ENCODE measurements around the gene ABCA13. TPM values are rescaled to one million over a fixed set of nuclear protein-coding genes. Genes with fewer than 3 reads are reported as not detected.

ABCA13 gene
- total and polyA plus RNA-seq, 8 donors, result under 0.01 to 1.5 (median 0.32) TPM

GRCh38 chr7:48587475-48587874 is 416.2 kb downstream of the ABCA13 start:
- TF ChIP-seq CTCF (IDR thresholded peaks at IDR 0.05), result no peak
- no peaks in the 10 kb centered on the region for H3K36me3 ChIP-seq
- no peak for FAIRE-seq
- H3K9me3 ChIP-seq, result no peaks in the 10 kb centered on the region
- no peak overlapping the region for H3K27ac ChIP-seq
- intact Hi-C loops (cut with DNase I), result no loop called here
- no peak for DNase-seq
- H3K27me3 ChIP-seq, result no peaks in the 10 kb centered on the region
- no peak for ATAC-seq
- H3K4me1 ChIP-seq, result no peaks in the 10 kb centered on the region
- H3K4me3 ChIP-seq, result no peak overlapping the region

- no peak for TF ChIP-seq CTCF (IDR thresholded peaks at IDR 0.05)
- 78 to 93% methylated on average over 2 of the region's 2 CpGs for WGBS, 2 donors
- no peak overlapping the region for H3K27ac ChIP-seq
- H3K4me1 ChIP-seq, result no peaks in the 10 kb centered on the region
- no peaks in the 10 kb centered on the region for H3K9me3 ChIP-seq
- H3K4me3 ChIP-seq, result no peak overlapping the region
- no peak for DNase-seq
- no peak for ATAC-seq
- no peaks in the 10 kb centered on the region for H3K36me3 ChIP-seq
- no peak for FAIRE-seq
- intact Hi-C loops (cut with DNase I), result no loop called here
- no peaks in the 10 kb centered on the region for H3K27me3 ChIP-seq
Observed at GRCh38 chr7:48594349-48594748, 423.1 kb downstream of the ABCA13 start.

GRCh38 chr7:48595756-48596155 is 424.5 kb downstream of the ABCA13 start:
- no peaks in the 10 kb centered on the region for H3K27me3 ChIP-seq
- no peak for FAIRE-seq
- no peaks in the 10 kb centered on the region for H3K4me1 ChIP-seq
- WGBS, 2 donors, result 46 to 61% methylated on average over 5 of the region's 5 CpGs
- no peaks in the 10 kb centered on the region for H3K36me3 ChIP-seq
- TF ChIP-seq CTCF (IDR thresholded peaks at IDR 0.05), result no peak
- H3K9me3 ChIP-seq, result no peaks in the 10 kb centered on the region
- intact Hi-C loops (cut with DNase I), result no loop called here
- H3K27ac ChIP-seq, result no peak overlapping the region
- no peak for ATAC-seq
- no peak overlapping the region for H3K4me3 ChIP-seq
- no peak for DNase-seq

GRCh38 chr7:48610705-48611104 is 439.4 kb downstream of the ABCA13 start:
- Histone ChIP-seq H3K27me3 (no peaks in the 10 kb centered on the region), H3K36me3 (no peaks in the 10 kb centered on the region), H3K4me3 (no peak overlapping the region), H3K4me1 (no peaks in the 10 kb centered on the region), H3K9me3 (no peaks in the 10 kb centered on the region), H3K27ac (no peak overlapping the region)
- intact Hi-C loops (cut with DNase I), result no loop called here
- FAIRE-seq (no peak), DNase-seq (no peak), ATAC-seq (no peak)
- 57 to 66% methylated on average over 2 of the region's 2 CpGs for WGBS, 2 donors
- no peak for TF ChIP-seq CTCF (IDR thresholded peaks at IDR 0.05)

GRCh38 chr7:48611993-48612392 is 440.7 kb downstream of the ABCA13 start:
- intact Hi-C loops (cut with DNase I), result no loop called here
- no peak overlapping the region for H3K27ac ChIP-seq
- no peaks in the 10 kb centered on the region for H3K9me3 ChIP-seq
- TF ChIP-seq CTCF (IDR thresholded peaks at IDR 0.05), result no peak
- no peaks in the 10 kb centered on the region for H3K4me1 ChIP-seq
- FAIRE-seq (no peak), ATAC-seq (no peak), DNase-seq (no peak)
- no peak overlapping the region for H3K4me3 ChIP-seq
- no peaks in the 10 kb centered on the region for H3K27me3 ChIP-seq
- H3K36me3 ChIP-seq, result no peaks in the 10 kb centered on the region
- WGBS, 2 donors, result 75 to 86% methylated on average over 3 of the region's 3 CpGs

Data from pancreas (tissue), 10 donors.